H1 (cell line): ENCODE measurements around the gene DBP.

Experiments used
- EZH2 ChIP-seq: fragments of 200-600 bp; sonication (generic); IDR thresholded peaks from 2 replicates; pipeline ENCODE4 v1.7.1; 2012; ENCODE audit warnings: low read depth, mild to moderate bottlenecking, moderate library complexity, low read length, inconsistent platforms; ENCODE audit not compliant: severe bottlenecking
- JUN ChIP-seq: IDR thresholded peaks from 2 replicates; pipeline ENCODE4 v1.6.1; 2011; ENCODE audit warnings: low read depth, mild to moderate bottlenecking, improper control_type of control experiment, low read length
- POLR2AphosphoS5 ChIP-seq: IDR thresholded peaks from 2 replicates; pipeline ENCODE4 v1.6.1; 2011; ENCODE audit warnings: low read depth, low read length
- RXRA ChIP-seq: IDR thresholded peaks from 2 replicates; pipeline ENCODE4 v1.6.1; 2011; ENCODE audit warnings: low read depth, mild to moderate bottlenecking, low read length, moderate library complexity; ENCODE audit not compliant: insufficient read depth
- SRF ChIP-seq: IDR thresholded peaks from 2 replicates; pipeline ENCODE4 v1.6.1; 2011; ENCODE audit warnings: mild to moderate bottlenecking, low read depth, low read length, moderate library complexity
- TAF1 ChIP-seq: IDR thresholded peaks from 2 replicates; pipeline ENCODE4 v1.6.1; 2011; ENCODE audit warnings: mild to moderate bottlenecking, low read depth, low read length
- TF ChIP-seq, protein P1 (sequence below), 3 experiments: IDR thresholded peaks; 1 replicate in 2 of 3; 2 replicates in 1 of 3; pipeline versions ENCODE4 v1.5.1 to v1.6.1; 2011; ENCODE audit warnings: low read length in 3 of 3, mild to moderate bottlenecking in 3 of 3, inconsistent platforms in 2 of 3, low read depth in 1 of 3, moderate library complexity in 1 of 3; ENCODE audit not compliant: insufficient read depth in 1 of 3; ENCODE audit errors: control extremely low read depth in 1 of 3
- TF ChIP-seq, protein P2 (sequence below): IDR thresholded peaks from 2 replicates; pipeline ENCODE4 v1.6.1; 2012; ENCODE audit warnings: inconsistent platforms

DNA sequence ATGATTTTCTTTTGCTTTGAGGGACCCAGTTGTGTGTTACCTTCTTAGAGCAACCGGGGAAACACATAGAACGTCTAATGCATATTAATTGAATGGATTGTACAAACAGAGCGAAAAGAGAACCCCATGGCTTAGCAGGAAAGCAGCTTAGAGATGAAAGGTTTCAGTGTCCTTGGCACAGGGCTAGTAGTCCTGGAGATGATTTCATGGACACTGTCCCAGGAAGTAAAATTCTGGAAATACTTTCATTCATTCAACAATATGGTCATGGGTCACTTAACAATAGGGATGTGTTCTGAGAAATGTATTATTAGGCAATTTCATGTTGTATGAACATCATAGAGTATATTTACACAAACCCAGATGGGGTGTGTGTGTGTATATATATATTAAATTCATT is 48.9 kb upstream of the DBP start:
- TF ChIP-seq JUN = no peak
- TF ChIP-seq, protein P1, sequence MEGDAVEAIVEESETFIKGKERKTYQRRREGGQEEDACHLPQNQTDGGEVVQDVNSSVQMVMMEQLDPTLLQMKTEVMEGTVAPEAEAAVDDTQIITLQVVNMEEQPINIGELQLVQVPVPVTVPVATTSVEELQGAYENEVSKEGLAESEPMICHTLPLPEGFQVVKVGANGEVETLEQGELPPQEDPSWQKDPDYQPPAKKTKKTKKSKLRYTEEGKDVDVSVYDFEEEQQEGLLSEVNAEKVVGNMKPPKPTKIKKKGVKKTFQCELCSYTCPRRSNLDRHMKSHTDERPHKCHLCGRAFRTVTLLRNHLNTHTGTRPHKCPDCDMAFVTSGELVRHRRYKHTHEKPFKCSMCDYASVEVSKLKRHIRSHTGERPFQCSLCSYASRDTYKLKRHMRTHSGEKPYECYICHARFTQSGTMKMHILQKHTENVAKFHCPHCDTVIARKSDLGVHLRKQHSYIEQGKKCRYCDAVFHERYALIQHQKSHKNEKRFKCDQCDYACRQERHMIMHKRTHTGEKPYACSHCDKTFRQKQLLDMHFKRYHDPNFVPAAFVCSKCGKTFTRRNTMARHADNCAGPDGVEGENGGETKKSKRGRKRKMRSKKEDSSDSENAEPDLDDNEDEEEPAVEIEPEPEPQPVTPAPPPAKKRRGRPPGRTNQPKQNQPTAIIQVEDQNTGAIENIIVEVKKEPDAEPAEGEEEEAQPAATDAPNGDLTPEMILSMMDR (IDR thresholded peaks at IDR 0.05; ENCODE audit: control extremely low read depth in 1 of 3, insufficient read depth in 1 of 3, low read depth in 1 of 3, low read length in 3 of 3) = no peak
- TF ChIP-seq SRF = no peak
- TF ChIP-seq POLR2AphosphoS5 = no peak
- no peak for TF ChIP-seq TAF1
- TF ChIP-seq, protein P2, sequence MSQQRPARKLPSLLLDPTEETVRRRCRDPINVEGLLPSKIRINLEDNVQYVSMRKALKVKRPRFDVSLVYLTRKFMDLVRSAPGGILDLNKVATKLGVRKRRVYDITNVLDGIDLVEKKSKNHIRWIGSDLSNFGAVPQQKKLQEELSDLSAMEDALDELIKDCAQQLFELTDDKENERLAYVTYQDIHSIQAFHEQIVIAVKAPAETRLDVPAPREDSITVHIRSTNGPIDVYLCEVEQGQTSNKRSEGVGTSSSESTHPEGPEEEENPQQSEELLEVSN = no peak
- no peak for TF ChIP-seq RXRA
- no peak for TF ChIP-seq EZH2
